H9 (cell line): ENCODE results near the gene MFRP. TPM values are rescaled to one million over a fixed set of nuclear protein-coding genes. Genes with fewer than 3 reads are reported as not detected.

Experiments
- DNase-seq: peaks from one replicate; pipeline ENCODE4 v3.0.0-alpha.2; 2017
- H2AFZ ChIP-seq: one replicate; pipeline ENCODE4 v1.6.1; 2013; ENCODE audit warnings: mild to moderate bottlenecking, low read length, control low read depth, moderate library complexity
- H2AK5ac ChIP-seq: 2 replicates; pipeline ENCODE4 v1.6.1; 2013; ENCODE audit warnings: low read length, control low read depth, mixed read lengths; ENCODE audit not compliant: insufficient read length
- H2BK120ac ChIP-seq: one replicate; pipeline ENCODE4 v1.6.1; 2013; ENCODE audit warnings: low read depth, mild to moderate bottlenecking, low read length, control low read depth, inconsistent platforms; ENCODE audit not compliant: poor library complexity, severe bottlenecking
- H2BK12ac ChIP-seq: 2 replicates; pipeline ENCODE4 v1.6.1; 2013; ENCODE audit warnings: low read length, control low read depth, mixed read lengths, low read depth; ENCODE audit not compliant: insufficient read length
- H2BK15ac ChIP-seq: 2 replicates; pipeline ENCODE4 v1.6.1; 2013; ENCODE audit warnings: low read depth, low read length, control low read depth
- H2BK20ac ChIP-seq: one replicate; pipeline ENCODE4 v1.6.1; 2013; ENCODE audit warnings: low read depth, mild to moderate bottlenecking, low read length, control low read depth, inconsistent platforms; ENCODE audit not compliant: poor library complexity, severe bottlenecking
- H2BK5ac ChIP-seq: 2 replicates; pipeline ENCODE4 v1.6.1; 2013; ENCODE audit warnings: low read length, control low read depth, mixed read lengths; ENCODE audit not compliant: insufficient read length
- H3K14ac ChIP-seq: 2 replicates; pipeline ENCODE4 v1.6.1; 2013; ENCODE audit warnings: low read length, control low read depth; ENCODE audit not compliant: insufficient read depth
- H3K18ac ChIP-seq: 2 replicates; pipeline ENCODE4 v1.6.1; 2013; ENCODE audit warnings: low read depth, mild to moderate bottlenecking, mixed read lengths, low read length, control low read depth; ENCODE audit not compliant: insufficient read length
- H3K23ac ChIP-seq: 2 replicates; pipeline ENCODE4 v1.6.1; 2013; ENCODE audit warnings: low read length, control low read depth, mixed read lengths, low read depth; ENCODE audit not compliant: insufficient read length
- H3K23me2 ChIP-seq: 2 replicates; pipeline ENCODE4 v1.6.1; 2013; ENCODE audit warnings: low read depth, mild to moderate bottlenecking, mixed read lengths, low read length, control low read depth; ENCODE audit not compliant: insufficient read length, poor library complexity, severe bottlenecking
- H3K27ac ChIP-seq: 2 replicates; pipeline ENCODE4 v1.5.1; 2013; ENCODE audit warnings: low read length, control low read depth, mixed read lengths, low read depth; ENCODE audit not compliant: insufficient read length
- H3K27me3 ChIP-seq: 2 replicates; pipeline ENCODE4 v1.6.1; 2013; ENCODE audit warnings: low read length, control low read depth, inconsistent platforms; ENCODE audit not compliant: insufficient read depth
- H3K4ac ChIP-seq: 2 replicates; pipeline ENCODE4 v1.6.1; 2013; ENCODE audit warnings: low read depth, mild to moderate bottlenecking, control low read depth, inconsistent platforms, low read length, moderate library complexity
- H3K4me1 ChIP-seq: 2 replicates; pipeline ENCODE4 v1.6.1; 2013; ENCODE audit warnings: low read length, control low read depth, inconsistent platforms; ENCODE audit not compliant: insufficient read depth
- H3K4me2 ChIP-seq: 2 replicates; pipeline ENCODE4 v1.6.1; 2013; ENCODE audit warnings: low read length, control low read depth, mixed read lengths; ENCODE audit not compliant: insufficient read length, insufficient read depth
- H3K56ac ChIP-seq: 2 replicates; pipeline ENCODE4 v1.6.1; 2013; ENCODE audit warnings: low read depth, mild to moderate bottlenecking, mixed read lengths, low read length, control low read depth; ENCODE audit not compliant: insufficient read length
- H3K79me1 ChIP-seq: 2 replicates; pipeline ENCODE4 v1.6.1; 2013; ENCODE audit warnings: low read depth, mild to moderate bottlenecking, moderate library complexity, low read length, control low read depth, inconsistent platforms; ENCODE audit not compliant: insufficient read depth, poor library complexity, severe bottlenecking
- H3K79me2 ChIP-seq: 2 replicates; pipeline ENCODE4 v1.6.1; 2013; ENCODE audit warnings: low read length, control low read depth, inconsistent platforms; ENCODE audit not compliant: insufficient read depth
- H3K9ac ChIP-seq: 2 replicates; pipeline ENCODE4 v1.6.1; 2013; ENCODE audit warnings: low read length, control low read depth, mixed read lengths; ENCODE audit not compliant: insufficient read length; ENCODE audit errors: extremely low read depth
- H3K9me3 ChIP-seq: one replicate; pipeline ENCODE4 v1.6.1; 2013; ENCODE audit warnings: low read depth, low read length, inconsistent platforms; ENCODE audit not compliant: control insufficient read depth
- H3T11ph ChIP-seq: one replicate; pipeline ENCODE4 v1.6.1; 2013; ENCODE audit warnings: mild to moderate bottlenecking, low read length, control low read depth, inconsistent platforms
- H4K20me1 ChIP-seq: one replicate; pipeline ENCODE4 v1.6.1; 2013; ENCODE audit not compliant: control insufficient read depth, insufficient read length, insufficient read depth
- H4K5ac ChIP-seq: 2 replicates; pipeline ENCODE4 v1.6.1; 2013; ENCODE audit warnings: low read depth, mild to moderate bottlenecking, mixed read lengths, low read length, control low read depth; ENCODE audit not compliant: insufficient read length
- H4K8ac ChIP-seq: replicated peaks from 2 replicates; pipeline ENCODE4 v1.6.1; 2013; ENCODE audit warnings: low read length, control low read depth, mixed read lengths, low read depth; ENCODE audit not compliant: insufficient read length
- H4K91ac ChIP-seq: 2 replicates; pipeline ENCODE4 v1.6.1; 2013; ENCODE audit warnings: low read depth, mild to moderate bottlenecking, moderate library complexity, mixed read lengths, low read length, control low read depth; ENCODE audit not compliant: insufficient read length
- H3K27ac Mint-ChIP-seq, 3 experiments: 2 replicates in 2 of 3; 3 replicates in 1 of 3; pipeline ENCODE4 v1.8.0; 2020 to 2021; ENCODE audit warnings: mixed read lengths in 3 of 3, mild to moderate bottlenecking in 1 of 3, moderate library complexity in 1 of 3
- H3K27me3 Mint-ChIP-seq: 2 replicates; pipeline ENCODE4 v1.8.0; 2021; ENCODE audit warnings: low read depth, mild to moderate bottlenecking, moderate library complexity, mixed read lengths
- H3K36me3 Mint-ChIP-seq, 3 experiments: 2 replicates in 2 of 3; 3 replicates in 1 of 3; pipeline ENCODE4 v1.8.0; 2020 to 2021; ENCODE audit warnings: low read depth in 3 of 3, mixed read lengths in 3 of 3; ENCODE audit not compliant: insufficient read depth in 1 of 3
- H3K4me1 Mint-ChIP-seq, 2 experiments: 2 replicates each; pipeline ENCODE4 v1.8.0; 2020; ENCODE audit warnings: mixed read lengths in 2 of 2
- H3K4me3 Mint-ChIP-seq, 2 experiments: 2 replicates in 1 of 2; 3 replicates in 1 of 2; pipeline ENCODE4 v1.8.0; 2020 to 2021; ENCODE audit warnings: mild to moderate bottlenecking in 2 of 2, mixed read lengths in 2 of 2, moderate library complexity in 1 of 2
- H3K9me3 Mint-ChIP-seq, 2 experiments: 2 replicates in 1 of 2; 3 replicates in 1 of 2; pipeline ENCODE4 v1.8.0; 2020; ENCODE audit warnings: mild to moderate bottlenecking in 2 of 2, mixed read lengths in 2 of 2, moderate library complexity in 1 of 2
- CTCF ChIP-seq: fragments of 200-600 bp; sonication (generic); conservative IDR thresholded peaks from 3 replicates; pipeline ENCODE4 v1.8.0; 2021; ENCODE audit warnings: antibody characterized with exemption, mild to moderate bottlenecking
- WGBS: extraction: QIAGEN DNeasy Blood & Tissue Kit; methylation state at CpG from one replicate; pipeline ENCODE4 v1.1.7; 2013; ENCODE audit warnings: missing lambda C conversion rate, low lambda C conversion rate, mixed read lengths; ENCODE audit not compliant: insufficient read length; ENCODE audit errors: extremely low coverage; 5-methylcytosine and 5-hydroxymethylcytosine counted together
- total RNA-seq: library from RNA; stranded (reverse); gene quantifications from 2 replicates; pipeline ENCODE4 v1.2.1, GENCODE V29; 2021

MFRP gene
- total RNA-seq, 1 experiment from 2014 or later, result not detected

GRCh38 chr11:119374632-119375336 lies 28.3 kb upstream of the MFRP start:
- H3K27ac Mint-ChIP-seq, result no peak overlapping the region
- H3K4me1 Mint-ChIP-seq, result peaks cover 69 to 76% of the 10 kb centered on the region in 2 experiments
- no peak overlapping the region for H4K5ac ChIP-seq
- H4K91ac ChIP-seq, result no peak overlapping the region
- H2BK120ac ChIP-seq, result no peak overlapping the region
- no peak overlapping the region for H3K56ac ChIP-seq
- TF ChIP-seq CTCF, result no peak
- H3K79me2 ChIP-seq, result no peaks in the 10 kb centered on the region
- no peak overlapping the region for H4K8ac ChIP-seq
- no peaks in the 10 kb centered on the region for H3K9me3 Mint-ChIP-seq
- no peaks in the 10 kb centered on the region for H3K23me2 ChIP-seq
- peak; percentile 26 for DNase-seq
- no peak overlapping the region for H2AK5ac ChIP-seq
- no peak overlapping the region for H2BK12ac ChIP-seq
- H3K4ac ChIP-seq, result no peak overlapping the region
- H3K27me3 Mint-ChIP-seq, result peaks cover 9% of the 10 kb centered on the region
- H2BK5ac ChIP-seq, result no peak overlapping the region
- H3K9me3 ChIP-seq, result no peaks in the 10 kb centered on the region
- no peak overlapping the region for H2BK15ac ChIP-seq
- H3K9ac ChIP-seq, result no peak overlapping the region
- H2AFZ ChIP-seq, result no peak overlapping the region
- H3K27ac ChIP-seq, result no peak overlapping the region
- peaks cover 0 to 3% (median 0%) of the 10 kb centered on the region in 3 experiments; a peak in 1 of 7 replicates for H3K36me3 Mint-ChIP-seq
- no peak overlapping the region for H3K18ac ChIP-seq
- H3K79me1 ChIP-seq, result no peaks in the 10 kb centered on the region
- no peak overlapping the region for H3K23ac ChIP-seq
- H3T11ph ChIP-seq, result no peak overlapping the region
- H3K14ac ChIP-seq, result no peak overlapping the region
- H2BK20ac ChIP-seq, result no peak overlapping the region
- peaks cover 2% of the 10 kb centered on the region; the same call in 1 of the 2 replicates for H3K4me1 ChIP-seq
- H3K4me2 ChIP-seq, result no peak overlapping the region
- H3K27me3 ChIP-seq, result no peaks in the 10 kb centered on the region
- no peak overlapping the region for H3K4me3 Mint-ChIP-seq
- no CpG with 5 or more reads among the region's 11 CpGs for WGBS
- no peaks in the 10 kb centered on the region for H4K20me1 ChIP-seq
